Left cardiac atrium (tissue), 4 donors: ENCODE measurements around the gene OR51I2. TPM values are rescaled to one million over a fixed set of nuclear protein-coding genes. Genes with fewer than 3 reads are reported as not detected.

ENCODE experiments used
- ATAC-seq, 2 donors: fragments of 200-7000 bp; cut with Tn5 transposase; one replicate each; pipeline ENCODE4 v1.9.1; 2020; ENCODE audit warnings: mild to moderate bottlenecking in 2 of 2, moderate library complexity in 2 of 2
- DNase-seq: peaks from one replicate; pipeline ENCODE4 v3.0.0-alpha.2; 2020
- intact Hi-C, 2 donors: fragments of 100-400 bp; cut with DNase I; formaldehyde crosslinking; loops; one replicate each; pipeline versions ENCODE4 v1.14.1 to v1.15.1; 2022 to 2023
- total RNA-seq, 2 donors: library from RNA; stranded (reverse); fragmentation: NEBNext Ultra II Directional; extraction: Animal tissue kit (Norgen Biotek cat#: 25700); gene quantifications; one replicate each; pipeline ENCODE4 v1.2.1, GENCODE V29; 2021
- donor health status: DM: no; HTN: yes; CAD: no.
- donor health status: DM: no; HTN: yes; CAD: no; lungs with severe emphysema.
- donor health status: DM: yes; HTN: yes; CAD: no.
- donor health status: Dilated cardiomyopathy.

Gene OR51I2
- total RNA-seq, 2 donors from 2014 or later, result not detected

DNA sequence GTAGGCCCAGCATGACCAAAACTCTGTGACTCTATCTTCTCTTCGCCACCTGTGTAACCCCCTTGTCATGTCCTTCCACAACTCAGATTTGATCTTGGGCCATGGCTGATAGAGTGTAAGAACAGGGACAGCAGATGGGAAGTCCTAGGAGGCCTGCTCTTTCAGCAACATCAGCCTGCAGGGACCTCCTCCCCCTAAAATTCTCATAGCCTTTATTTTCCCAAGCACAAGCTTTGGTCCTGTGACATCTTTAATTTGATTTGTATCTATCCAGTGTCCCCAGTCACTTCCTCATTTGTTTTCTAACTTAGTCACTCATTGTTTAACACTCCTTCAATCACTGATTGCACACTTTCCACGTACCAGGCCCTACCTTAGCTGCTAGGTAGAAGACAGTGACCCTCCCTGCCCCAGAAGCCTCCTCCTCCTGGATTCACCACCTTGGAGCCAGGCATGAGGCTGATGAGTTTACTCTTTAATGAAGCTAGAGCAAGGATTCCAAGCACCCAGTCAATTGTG lies 55.3 kb downstream of the OR51I2 start:
- intact Hi-C loops, result no loop called here
- DNase-seq, result no peak

GRCh38 chr11:5505363-5506048 lies 56.4 kb downstream of the OR51I2 start:
- intact Hi-C loops, result no loop called here
- ATAC-seq (no peak), DNase-seq (no peak)

More for the DNA sequence above, 55.3 kb downstream of the OR51I2 start:
- ATAC-seq, result no peak

Other genes starting within 250 kb of the OR51I2 start
- not detected for gene OR51V1, start 248.6 kb upstream of the OR51I2 start, total RNA-seq
- gene HBB, start 222.3 kb upstream of the OR51I2 start, total RNA-seq, result 100 to 1,000 TPM in 1 of 2 donors, 10 to 100 TPM in 1; 77.3 to 264 TPM
- gene HBD, start 214.8 kb upstream of the OR51I2 start, total RNA-seq, result not detected
- gene HBG1, start 199.5 kb upstream of the OR51I2 start, total RNA-seq, result not detected
- not detected for gene HBG2, start 194.5 kb upstream of the OR51I2 start, total RNA-seq
- gene HBE1, start 179.4 kb upstream of the OR51I2 start, total RNA-seq, result not detected
- gene OR51B4, start 147.4 kb upstream of the OR51I2 start, total RNA-seq, result not detected
- gene OR51B2, start 125.0 kb upstream of the OR51I2 start, total RNA-seq, result not detected
- not detected for gene OR51B5, start 105.8 kb upstream of the OR51I2 start, total RNA-seq
- not detected for gene OR51B6, start 97.8 kb upstream of the OR51I2 start, total RNA-seq
- not detected for gene OR51M1, start 65.5 kb upstream of the OR51I2 start, total RNA-seq
- gene OR51Q1, start 27.2 kb upstream of the OR51I2 start, total RNA-seq, result not detected
- gene OR51I1, start 7.8 kb upstream of the OR51I2 start, total RNA-seq, result not detected
- not detected for gene OR52D1, start 39.4 kb downstream of the OR51I2 start, total RNA-seq
- gene UBQLN3, start 60.6 kb downstream of the OR51I2 start, total RNA-seq, result under 1 TPM; 0.13 to 0.15 TPM
- under 1 TPM; 0.12 to 0.16 TPM for gene UBQLNL, start 67.4 kb downstream of the OR51I2 start, total RNA-seq
- gene OR52H1, start 99.2 kb downstream of the OR51I2 start, total RNA-seq, result not detected
- not detected for gene OR52B6, start 131.6 kb downstream of the OR51I2 start, total RNA-seq
- gene TRIM6, start 147.3 kb downstream of the OR51I2 start, total RNA-seq, result 1 to 10 TPM; 1.1 to 1.2 TPM
- gene TRIM34, start 175.7 kb downstream of the OR51I2 start, total RNA-seq, result 1 to 10 TPM; 2.3 to 3.4 TPM
- gene TRIM5, start 235.8 kb downstream of the OR51I2 start, total RNA-seq, result 10 to 100 TPM; 14.2 to 14.8 TPM
- 10 to 100 TPM; 29.6 to 33.7 TPM for gene TRIM22, start 240.5 kb downstream of the OR51I2 start, total RNA-seq